OCI-LY7 (cell line): ENCODE measurements around the gene XRCC4. TPM values are rescaled to one million over a fixed set of nuclear protein-coding genes. Genes with fewer than 3 reads are reported as not detected.

Experiments
- BruUV-seq: library from RNA; stranded (reverse); fragments of 400-500 nt; replicated peaks from 2 replicates; lab custom pipeline; 2021; lab: Mats Ljungman, UMichigan
- CTCF ChIA-PET: fragments of 300-600 bp; sonication (Branson Sonifier 250); formaldehyde crosslinking; loops from one replicate; lab custom pipeline; 2022; ENCODE audit warnings: antibody characterized with exemption; ENCODE audit not compliant: unreplicated experiment; lab: Charles Lee
- POLR2A ChIA-PET: fragments of 300-600 bp; sonication (Branson Sonifier 250); formaldehyde crosslinking; loops from one replicate; lab custom pipeline; 2022; ENCODE audit warnings: antibody characterized with exemption; lab: Charles Lee
- DNase-seq: peaks from one replicate; pipeline ENCODE4 v3.0.0-alpha.2; 2015; ENCODE audit warnings: low spot score
- H2AFZ ChIP-seq: fragments of 200-600 bp; sonication (generic), shearing (Covaris generic); 2 replicates; pipeline ENCODE4 v1.6.1; 2014; ENCODE audit warnings: mild to moderate bottlenecking, antibody characterized with exemption, low read length, moderate library complexity
- H3K27ac ChIP-seq: fragments of 200-600 bp; sonication (generic); 2 replicates; pipeline ENCODE4 v1.5.1; 2014; ENCODE audit warnings: mixed run types, low read depth, mild to moderate bottlenecking, moderate library complexity, low read length, inconsistent platforms; ENCODE audit not compliant: poor library complexity, severe bottlenecking
- H3K36me3 ChIP-seq: fragments of 200-600 bp; sonication (generic); 2 replicates; pipeline ENCODE4 v1.6.1; 2014; ENCODE audit warnings: mild to moderate bottlenecking, antibody characterized with exemption, low read length, moderate library complexity, mixed read lengths; ENCODE audit not compliant: insufficient read depth
- H3K4me1 ChIP-seq: fragments of 200-600 bp; sonication (generic); 2 replicates; pipeline ENCODE4 v1.5.1; 2014; ENCODE audit warnings: mild to moderate bottlenecking, low read length; ENCODE audit not compliant: insufficient read depth, poor library complexity, severe bottlenecking
- H3K4me2 ChIP-seq: fragments of 200-600 bp; sonication (generic); 2 replicates; pipeline ENCODE4 v1.6.1; 2014; ENCODE audit warnings: mild to moderate bottlenecking, low read length
- H3K4me3 ChIP-seq: fragments of 200-600 bp; sonication (generic); 2 replicates; pipeline ENCODE4 v1.5.1; 2014; ENCODE audit warnings: mild to moderate bottlenecking, low read depth, low read length; ENCODE audit not compliant: poor library complexity, severe bottlenecking
- H3K79me2 ChIP-seq: fragments of 200-600 bp; sonication (generic); 2 replicates; pipeline ENCODE4 v1.6.1; 2016; ENCODE audit warnings: low read depth, mild to moderate bottlenecking, low read length, moderate library complexity, mixed read lengths; ENCODE audit not compliant: insufficient read depth
- H3K9me2 ChIP-seq: fragments of 200-600 bp; sonication (generic); 2 replicates; pipeline ENCODE4 v1.6.1; 2016; ENCODE audit warnings: mild to moderate bottlenecking, low read length, mixed read lengths; ENCODE audit not compliant: insufficient read depth
- H3K9me3 ChIP-seq: fragments of 200-600 bp; sonication (generic); 2 replicates; pipeline ENCODE4 v1.6.1; 2014; ENCODE audit warnings: mild to moderate bottlenecking, mixed run types, low read length, mixed read lengths
- H4K20me1 ChIP-seq: fragments of 200-600 bp; sonication (generic); 2 replicates; pipeline ENCODE4 v1.6.1; 2014; ENCODE audit warnings: mild to moderate bottlenecking, antibody characterized with exemption, low read length, moderate library complexity, mixed read lengths; ENCODE audit not compliant: insufficient read depth
- CTCF ChIP-seq: fragments of 200-600 bp; sonication (generic); conservative IDR thresholded peaks from 2 replicates; pipeline ENCODE4 v1.5.1; 2014; ENCODE audit warnings: mild to moderate bottlenecking, antibody characterized with exemption, low read length, moderate library complexity, mixed read lengths
- EZH2phosphoT487 ChIP-seq: fragments of 200-600 bp; sonication (generic); IDR thresholded peaks from 2 replicates; pipeline ENCODE4 v1.6.1; 2018; ENCODE audit warnings: low read depth, borderline replicate concordance, mild to moderate bottlenecking, mixed run types, antibody characterized with exemption, low read length, moderate library complexity, mixed read lengths
- intact Hi-C: fragments of 100-400 bp; cut with micrococcal nuclease; formaldehyde crosslinking; loops from one replicate; pipeline ENCODE4 v1.10.0; 2022; ENCODE audit not compliant: unreplicated experiment
- total RNA-seq, 2 experiments: library from RNA; depleted of rRNA in 1 of 2; stranded (reverse); fragments of >200 nt in 1 of 2; shearing (Covaris generic) in 1 of 2; gene quantifications; 2 replicates each; pipeline ENCODE4 v1.2.3, GENCODE V29; 2014 to 2022

XRCC4 gene
- total RNA-seq, 2 experiments from 2014 or later: 14.5 to 23.3 TPM

- no TSS peak for BruUV-seq
- Histone ChIP-seq H3K4me3 (no peak overlapping the region), H4K20me1 (no peaks in the 10 kb centered on the region), H2AFZ (no peak overlapping the region), H3K27ac (no peak overlapping the region), H3K9me2 (no peaks in the 10 kb centered on the region), H3K4me1 (no peaks in the 10 kb centered on the region), H3K4me2 (no peak overlapping the region), H3K9me3 (no peaks in the 10 kb centered on the region), H3K79me2 (no peaks in the 10 kb centered on the region), H3K36me3 (no peaks in the 10 kb centered on the region)
- ChIA-PET CTCF (no interaction called here), POLR2A (interaction anchor here (0.5 to 1.1 kb wide), 5 partner anchors 9 to 638 kb away, joined by 3 read pairs; no protein-coding TSS in a partner anchor)
- intact Hi-C loops: no loop called here
- TF ChIP-seq CTCF (no peak), EZH2phosphoT487 (no peak)
- no peak for DNase-seq
These were observed 132.6 kb downstream of the XRCC4 start for GRCh38 chr5:83209963-83210362.

- Histone ChIP-seq H3K4me3 (no peak overlapping the region), H3K79me2 (no peaks in the 10 kb centered on the region), H3K9me3 (no peaks in the 10 kb centered on the region), H3K36me3 (no peaks in the 10 kb centered on the region), H3K27ac (no peak overlapping the region), H3K9me2 (no peaks in the 10 kb centered on the region), H4K20me1 (no peaks in the 10 kb centered on the region), H3K4me2 (no peak overlapping the region), H2AFZ (no peak overlapping the region), H3K4me1 (no peaks in the 10 kb centered on the region)
- no peak for TF ChIP-seq CTCF
- no peak for TF ChIP-seq EZH2phosphoT487
- CTCF ChIA-PET: no interaction called here
- no TSS peak for BruUV-seq
- POLR2A ChIA-PET: interaction anchor here (0.7 kb wide), 1 partner anchor 31 kb away, joined by 3 read pairs; no protein-coding TSS in a partner anchor
- DNase-seq: no peak
- intact Hi-C loops: no loop called here
These were observed 141.7 kb downstream of the XRCC4 start for GRCh38 chr5:83219077-83219476.

- POLR2A ChIA-PET: no interaction called here
- BruUV-seq: no TSS peak
- no peaks in the 10 kb centered on the region for H3K36me3 ChIP-seq
- H3K9me3 ChIP-seq: no peaks in the 10 kb centered on the region
- H3K4me3 ChIP-seq: no peak overlapping the region
- H2AFZ ChIP-seq: no peak overlapping the region
- no peaks in the 10 kb centered on the region for H3K4me1 ChIP-seq
- H3K79me2 ChIP-seq: no peaks in the 10 kb centered on the region
- no peak overlapping the region for H3K4me2 ChIP-seq
- CTCF ChIA-PET: no interaction called here
- no peaks in the 10 kb centered on the region for H4K20me1 ChIP-seq
- no peak for DNase-seq
- intact Hi-C loops: no loop called here
- H3K27ac ChIP-seq: no peak overlapping the region
- TF ChIP-seq CTCF (no peak), EZH2phosphoT487 (no peak)
- H3K9me2 ChIP-seq: no peaks in the 10 kb centered on the region
These were observed 142.1 kb downstream of the XRCC4 start for GRCh38 chr5:83219495-83219894.
